ENCODE data around the gene IMPG1.

DNA sequence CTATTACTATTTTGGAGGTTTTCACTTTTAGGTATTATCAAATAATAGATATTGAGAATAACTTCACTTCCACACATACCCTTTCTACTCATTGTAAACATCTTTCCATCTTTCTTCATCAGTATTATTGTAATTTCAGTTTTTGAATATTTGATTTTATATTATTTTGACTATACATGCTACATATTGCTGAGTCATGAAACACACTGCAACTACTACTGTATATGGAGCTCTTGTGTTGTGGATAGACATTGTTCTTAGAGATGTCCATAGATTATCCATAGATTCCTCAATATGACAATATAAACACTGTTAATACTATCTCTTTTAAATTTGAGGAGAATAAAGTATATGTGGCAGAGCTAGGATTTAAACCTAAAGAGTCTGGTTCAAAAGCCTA lies 819 bp upstream of the IMPG1 start:
- TF ChIP-seq, protein P1, sequence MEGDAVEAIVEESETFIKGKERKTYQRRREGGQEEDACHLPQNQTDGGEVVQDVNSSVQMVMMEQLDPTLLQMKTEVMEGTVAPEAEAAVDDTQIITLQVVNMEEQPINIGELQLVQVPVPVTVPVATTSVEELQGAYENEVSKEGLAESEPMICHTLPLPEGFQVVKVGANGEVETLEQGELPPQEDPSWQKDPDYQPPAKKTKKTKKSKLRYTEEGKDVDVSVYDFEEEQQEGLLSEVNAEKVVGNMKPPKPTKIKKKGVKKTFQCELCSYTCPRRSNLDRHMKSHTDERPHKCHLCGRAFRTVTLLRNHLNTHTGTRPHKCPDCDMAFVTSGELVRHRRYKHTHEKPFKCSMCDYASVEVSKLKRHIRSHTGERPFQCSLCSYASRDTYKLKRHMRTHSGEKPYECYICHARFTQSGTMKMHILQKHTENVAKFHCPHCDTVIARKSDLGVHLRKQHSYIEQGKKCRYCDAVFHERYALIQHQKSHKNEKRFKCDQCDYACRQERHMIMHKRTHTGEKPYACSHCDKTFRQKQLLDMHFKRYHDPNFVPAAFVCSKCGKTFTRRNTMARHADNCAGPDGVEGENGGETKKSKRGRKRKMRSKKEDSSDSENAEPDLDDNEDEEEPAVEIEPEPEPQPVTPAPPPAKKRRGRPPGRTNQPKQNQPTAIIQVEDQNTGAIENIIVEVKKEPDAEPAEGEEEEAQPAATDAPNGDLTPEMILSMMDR (IDR thresholded peaks at IDR 0.05; ENCODE audit: low read length) = no peak
- TF ChIP-seq EZH2 (IDR thresholded peaks at IDR 0.05; ENCODE audit: borderline replicate concordance, low read length) = no peak

All from OCI-LY1 (cell line).